Measurements from ENCODE around the gene ERCC6. TPM values are rescaled to one million over a fixed set of nuclear protein-coding genes. Genes with fewer than 3 reads are reported as not detected.

The ERCC6 gene
- total and polyA plus RNA-seq, 2 experiments from 2014 or later = 50.8 to 69.2 TPM

GRCh38 chr10:49516216-49516970 is 22.5 kb downstream of the ERCC6 start:
- no peak overlapping the region for H3K4me2 ChIP-seq (ENCODE audit: unreplicated experiment)
- H3K27me3 ChIP-seq (replicated peaks; ENCODE audit: insufficient read depth) = no peaks in the 10 kb centered on the region
- DNase-seq = no peak
- H2AFZ ChIP-seq = no peak overlapping the region
- H3F3A ChIP-seq (ENCODE audit: insufficient read depth) = peaks cover 50% of the 10 kb centered on the region
- 80 to 81% methylated on average over 16 of the region's 16 CpGs for WGBS, 2 experiments (ENCODE audit: low coverage in 1 of 2, low lambda C conversion rate in 2 of 2, missing lambda C conversion rate in 2 of 2)
- no peak overlapping the region for H3K9ac ChIP-seq
- in situ Hi-C loops (cut with MboI) = loop anchor here (10.0 kb wide), 1 partner anchor 112 kb away; no protein-coding TSS in a partner anchor
- H3K9me3 ChIP-seq (ENCODE audit: low read depth) = no peaks in the 10 kb centered on the region
- TF ChIP-seq EZH2 (IDR thresholded peaks at IDR 0.05; ENCODE audit: insufficient read depth, poor library complexity, severe bottlenecking) (no peak), EZH2phosphoT487 (IDR thresholded peaks at IDR 0.05; ENCODE audit: insufficient read depth, low read depth) (no peak)
- H3K9me2 ChIP-seq (ENCODE audit: insufficient read depth) = no peaks in the 10 kb centered on the region
- peaks cover 28% of the 10 kb centered on the region for H3K4me1 ChIP-seq (ENCODE audit: insufficient read depth)
- H3K27ac ChIP-seq = no peak overlapping the region
- H4K20me1 ChIP-seq (ENCODE audit: insufficient read depth) = peaks cover 11% of the 10 kb centered on the region; the same call in 1 of the 2 replicates
- peaks cover 100% of the 10 kb centered on the region for H3K79me2 ChIP-seq (ENCODE audit: insufficient read depth)
- no peak overlapping the region for H3K4me3 ChIP-seq
- peaks cover 64% of the 10 kb centered on the region for H3K36me3 ChIP-seq (ENCODE audit: low read depth)

GRCh38 chr10:49512121-49512809 is 26.7 kb downstream of the ERCC6 start:
- WGBS, 2 experiments (ENCODE audit: low coverage in 1 of 2, low lambda C conversion rate in 2 of 2, missing lambda C conversion rate in 2 of 2) = 48 to 49% methylated on average over 4 of the region's 4 CpGs
- H3K27me3 ChIP-seq (replicated peaks; ENCODE audit: insufficient read depth) = no peaks in the 10 kb centered on the region
- TF ChIP-seq EZH2phosphoT487 (IDR thresholded peaks at IDR 0.05; ENCODE audit: insufficient read depth, low read depth) (no peak), EZH2 (IDR thresholded peaks at IDR 0.05; ENCODE audit: insufficient read depth, poor library complexity, severe bottlenecking) (no peak)
- no peak overlapping the region for H2AFZ ChIP-seq
- in situ Hi-C loops (cut with MboI) = loop anchor here (10.0 kb wide), 1 partner anchor 107 kb away; no protein-coding TSS in a partner anchor
- peak; percentile 56 for DNase-seq
- no peak overlapping the region for H3K27ac ChIP-seq
- no peaks in the 10 kb centered on the region for H3K9me2 ChIP-seq (ENCODE audit: insufficient read depth)
- peaks cover 8% of the 10 kb centered on the region; the same call in 1 of the 2 replicates for H4K20me1 ChIP-seq (ENCODE audit: insufficient read depth)
- no peak overlapping the region for H3K4me2 ChIP-seq (ENCODE audit: unreplicated experiment)
- H3K4me3 ChIP-seq = no peak overlapping the region
- H3K9me3 ChIP-seq (ENCODE audit: low read depth) = no peaks in the 10 kb centered on the region
- peaks cover 8% of the 10 kb centered on the region; the same call in 1 of the 2 replicates for H3K4me1 ChIP-seq (ENCODE audit: insufficient read depth)
- H3K79me2 ChIP-seq (ENCODE audit: insufficient read depth) = peaks cover 100% of the 10 kb centered on the region
- peaks cover 61% of the 10 kb centered on the region for H3K36me3 ChIP-seq (ENCODE audit: low read depth)
- H3F3A ChIP-seq (ENCODE audit: insufficient read depth) = peaks cover 62% of the 10 kb centered on the region
- no peak overlapping the region for H3K9ac ChIP-seq

- DNase-seq = no peak
- TF ChIP-seq EZH2phosphoT487 (IDR thresholded peaks at IDR 0.05; ENCODE audit: insufficient read depth, low read depth) (no peak), EZH2 (IDR thresholded peaks at IDR 0.05; ENCODE audit: insufficient read depth, poor library complexity, severe bottlenecking) (no peak)
- H3K27me3 ChIP-seq (replicated peaks; ENCODE audit: insufficient read depth) = no peaks in the 10 kb centered on the region
- H3K4me1 ChIP-seq (ENCODE audit: insufficient read depth) = peaks cover 8% of the 10 kb centered on the region; the same call in 1 of the 2 replicates
- H3K9me3 ChIP-seq (ENCODE audit: low read depth) = no peaks in the 10 kb centered on the region
- peaks cover 61% of the 10 kb centered on the region for H3K36me3 ChIP-seq (ENCODE audit: low read depth)
- peaks cover 60% of the 10 kb centered on the region for H3F3A ChIP-seq (ENCODE audit: insufficient read depth)
- WGBS, 2 experiments (ENCODE audit: low coverage in 1 of 2, low lambda C conversion rate in 2 of 2, missing lambda C conversion rate in 2 of 2) = 80 to 88% methylated on average over 4 of the region's 4 CpGs
- H3K9me2 ChIP-seq (ENCODE audit: insufficient read depth) = no peaks in the 10 kb centered on the region
- H3K4me3 ChIP-seq = no peak overlapping the region
- in situ Hi-C loops (cut with MboI) = loop anchor here (10.0 kb wide), 1 partner anchor 105 kb away; no protein-coding TSS in a partner anchor
- H3K9ac ChIP-seq = no peak overlapping the region
- peaks cover 12% of the 10 kb centered on the region; the same call in 1 of the 2 replicates for H4K20me1 ChIP-seq (ENCODE audit: insufficient read depth)
- no peak overlapping the region for H2AFZ ChIP-seq
- H3K4me2 ChIP-seq (ENCODE audit: unreplicated experiment) = no peak overlapping the region
- H3K79me2 ChIP-seq (ENCODE audit: insufficient read depth) = peaks cover 98% of the 10 kb centered on the region
- H3K27ac ChIP-seq = no peak overlapping the region
Measured at GRCh38 chr10:49509771-49510303, 29.1 kb downstream of the ERCC6 start.

GRCh38 chr10:49508654-49509053 is 30.3 kb downstream of the ERCC6 start:
- H4K20me1 ChIP-seq (ENCODE audit: insufficient read depth) = peaks cover 8% of the 10 kb centered on the region; the same call in 1 of the 2 replicates
- H3K9ac ChIP-seq = no peak overlapping the region
- H3K4me3 ChIP-seq = no peak overlapping the region
- H3K4me1 ChIP-seq (ENCODE audit: insufficient read depth) = no peaks in the 10 kb centered on the region
- peaks cover 97% of the 10 kb centered on the region for H3K79me2 ChIP-seq (ENCODE audit: insufficient read depth)
- no peak overlapping the region for H2AFZ ChIP-seq
- no peaks in the 10 kb centered on the region for H3K9me3 ChIP-seq (ENCODE audit: low read depth)
- no peak for TF ChIP-seq EZH2phosphoT487 (IDR thresholded peaks at IDR 0.05; ENCODE audit: insufficient read depth, low read depth)
- no peak for TF ChIP-seq EZH2 (IDR thresholded peaks at IDR 0.05; ENCODE audit: insufficient read depth, poor library complexity, severe bottlenecking)
- H3K36me3 ChIP-seq (ENCODE audit: low read depth) = peaks cover 64% of the 10 kb centered on the region
- no peaks in the 10 kb centered on the region for H3K27me3 ChIP-seq (replicated peaks; ENCODE audit: insufficient read depth)
- no peak overlapping the region for H3K27ac ChIP-seq
- peaks cover 58% of the 10 kb centered on the region for H3F3A ChIP-seq (ENCODE audit: insufficient read depth)
- DNase-seq = no peak
- H3K9me2 ChIP-seq (ENCODE audit: insufficient read depth) = no peaks in the 10 kb centered on the region
- H3K4me2 ChIP-seq (ENCODE audit: unreplicated experiment) = no peak overlapping the region
- in situ Hi-C loops (cut with MboI) = no loop called here
- 65 to 73% methylated on average over 4 of the region's 4 CpGs for WGBS, 2 experiments (ENCODE audit: low coverage in 1 of 2, low lambda C conversion rate in 2 of 2, missing lambda C conversion rate in 2 of 2)

All from GM23248 (cell line).